Tibial nerve (tissue), 4 donors: ENCODE measurements around the gene MS4A18. TPM values are rescaled to one million over a fixed set of nuclear protein-coding genes. Genes with fewer than 3 reads are reported as not detected.

Experiments used
- DNase-seq, 2 donors: peaks; one replicate each; pipeline ENCODE4 v3.0.0-alpha.2; 2019; ENCODE audit warnings: low spot score in 2 of 2
- H3K27ac ChIP-seq, 4 donors: fragments of 200-600 bp; sonication (generic) in 3 of 4; one replicate each; pipeline ENCODE4 v1.5.1; 2017 to 2019; ENCODE audit warnings: mild to moderate bottlenecking in 1 of 4
- H3K27me3 ChIP-seq, 2 donors: fragments of 200-600 bp; sonication (generic) in 1 of 2; one replicate each; pipeline versions ENCODE4 v1.5.1 to v1.6.0; 2017 to 2019
- H3K36me3 ChIP-seq, 3 donors: fragments of 200-600 bp; sonication (generic); one replicate each; pipeline ENCODE4 v1.5.1; 2018 to 2019
- H3K4me1 ChIP-seq, 4 donors: fragments of 200-600 bp; sonication (generic) in 3 of 4; one replicate each; pipeline ENCODE4 v1.5.1; 2017 to 2019
- H3K4me3 ChIP-seq, 4 donors: fragments of 200-600 bp; sonication (generic) in 3 of 4; one replicate each; pipeline ENCODE4 v1.5.1; 2017 to 2019; ENCODE audit warnings: mild to moderate bottlenecking in 1 of 4, moderate library complexity in 1 of 4
- H3K9me3 ChIP-seq, 4 donors: fragments of 200-600 bp; sonication (generic) in 3 of 4; one replicate each; pipeline ENCODE4 v1.5.1; 2017 to 2019
- EP300 ChIP-seq, 2 donors: sonication (generic); formaldehyde crosslinking; IDR thresholded peaks; one replicate each; pipeline ENCODE4 v1.6.1; 2017; ENCODE audit warnings: antibody characterized with exemption in 2 of 2, mild to moderate bottlenecking in 1 of 2
- POLR2A ChIP-seq, 2 donors: fragments of 450-650 bp; IDR thresholded peaks; one replicate each; pipeline ENCODE4 v1.6.1; 2017; ENCODE audit warnings: antibody characterized with exemption in 2 of 2, mild to moderate bottlenecking in 2 of 2, moderate library complexity in 2 of 2
- WGBS, 2 donors: methylation state at CpG; one replicate each; pipeline ENCODE4 v1.1.5; 2018; 5-methylcytosine and 5-hydroxymethylcytosine counted together
- total RNA-seq, 4 donors: library from RNA; depleted of rRNA; stranded (reverse); fragments of >200 nt; gene quantifications; one replicate each; pipeline ENCODE4 v1.1.0, GENCODE V29; 2016
- TF ChIP-seq, protein P1 (sequence below), 5 experiments: fragments of 200-600 bp in 3 of 5; fragments of 450-650 bp in 2 of 5; sonication (generic) in 3 of 5; IDR thresholded peaks; one replicate each; pipeline ENCODE4 v1.5.1; 2016 to 2019; ENCODE audit warnings: antibody characterized with exemption in 5 of 5, mild to moderate bottlenecking in 3 of 5, moderate library complexity in 2 of 5

The MS4A18 gene
- total RNA-seq, 4 donors from 2014 or later, result not detected

DNA sequence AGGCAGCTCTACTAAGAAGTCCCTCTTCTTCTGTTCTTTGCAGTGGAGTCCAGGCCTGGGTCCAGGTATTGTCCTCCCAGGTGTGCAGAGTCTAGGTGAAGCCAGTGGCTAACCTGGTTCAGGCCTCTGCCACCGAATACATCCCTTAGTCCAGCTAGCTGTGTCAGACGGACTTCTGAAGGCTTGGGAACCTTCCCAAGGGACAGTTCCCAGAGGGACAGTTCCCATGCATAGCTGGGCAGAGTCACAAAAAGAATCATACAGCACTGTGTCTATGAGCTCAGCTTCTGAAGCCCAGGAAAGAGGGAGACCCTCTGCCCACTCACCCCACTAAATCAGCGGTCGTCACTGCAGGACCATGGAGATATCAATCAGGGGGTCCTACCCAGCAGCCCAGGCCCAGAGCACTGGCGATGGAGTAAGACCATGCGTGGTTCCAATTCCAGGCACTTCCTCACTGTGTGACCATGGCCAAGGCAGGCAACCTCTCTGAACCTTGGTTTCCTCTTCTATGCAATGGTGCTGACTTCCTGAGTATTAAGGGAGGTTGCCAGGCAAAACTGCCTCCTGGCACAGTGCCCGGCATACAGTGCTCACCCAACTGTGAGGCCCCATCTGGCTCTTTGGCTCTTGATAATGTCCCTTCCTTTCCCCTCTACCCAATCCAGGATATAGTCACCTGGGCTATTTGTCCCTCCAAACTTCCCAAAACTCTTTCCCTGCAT, 64.0 kb downstream of the MS4A18 start:
- TF ChIP-seq POLR2A (IDR thresholded peaks at IDR 0.05) (no peak), EP300 (IDR thresholded peaks at IDR 0.05) (no peak)
- TF ChIP-seq, protein P1, sequence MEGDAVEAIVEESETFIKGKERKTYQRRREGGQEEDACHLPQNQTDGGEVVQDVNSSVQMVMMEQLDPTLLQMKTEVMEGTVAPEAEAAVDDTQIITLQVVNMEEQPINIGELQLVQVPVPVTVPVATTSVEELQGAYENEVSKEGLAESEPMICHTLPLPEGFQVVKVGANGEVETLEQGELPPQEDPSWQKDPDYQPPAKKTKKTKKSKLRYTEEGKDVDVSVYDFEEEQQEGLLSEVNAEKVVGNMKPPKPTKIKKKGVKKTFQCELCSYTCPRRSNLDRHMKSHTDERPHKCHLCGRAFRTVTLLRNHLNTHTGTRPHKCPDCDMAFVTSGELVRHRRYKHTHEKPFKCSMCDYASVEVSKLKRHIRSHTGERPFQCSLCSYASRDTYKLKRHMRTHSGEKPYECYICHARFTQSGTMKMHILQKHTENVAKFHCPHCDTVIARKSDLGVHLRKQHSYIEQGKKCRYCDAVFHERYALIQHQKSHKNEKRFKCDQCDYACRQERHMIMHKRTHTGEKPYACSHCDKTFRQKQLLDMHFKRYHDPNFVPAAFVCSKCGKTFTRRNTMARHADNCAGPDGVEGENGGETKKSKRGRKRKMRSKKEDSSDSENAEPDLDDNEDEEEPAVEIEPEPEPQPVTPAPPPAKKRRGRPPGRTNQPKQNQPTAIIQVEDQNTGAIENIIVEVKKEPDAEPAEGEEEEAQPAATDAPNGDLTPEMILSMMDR (IDR thresholded peaks at IDR 0.05), result no peak
- Histone ChIP-seq H3K4me3 (no peak overlapping the region), H3K9me3 (no peaks in the 10 kb centered on the region), H3K4me1 (peaks cover 0 to 26% (median 6%) of the 10 kb centered on the region in 4 donors), H3K27ac (no peak overlapping the region), H3K27me3 (no peaks in the 10 kb centered on the region), H3K36me3 (no peaks in the 10 kb centered on the region)
- WGBS, 2 donors, result 71 to 83% methylated on average over 7 of the region's 7 CpGs
- no peak for DNase-seq

- Histone ChIP-seq H3K9me3 (no peaks in the 10 kb centered on the region), H3K27ac (no peak overlapping the region), H3K36me3 (no peaks in the 10 kb centered on the region), H3K4me1 (peaks cover 0 to 16% (median 4%) of the 10 kb centered on the region in 4 donors), H3K4me3 (no peak overlapping the region), H3K27me3 (no peaks in the 10 kb centered on the region)
- 97 to 100% methylated on average over 3 of the region's 3 CpGs for WGBS, 2 donors
- DNase-seq, result no peak
- TF ChIP-seq, protein P1 (IDR thresholded peaks at IDR 0.05), result no peak
- TF ChIP-seq POLR2A (IDR thresholded peaks at IDR 0.05) (no peak), EP300 (IDR thresholded peaks at IDR 0.05) (no peak)
Observed at GRCh38 chr11:60790726-60791125, 66.2 kb downstream of the MS4A18 start.

GRCh38 chr11:60791153-60791933, 66.8 kb downstream of the MS4A18 start:
- Histone ChIP-seq H3K4me1 (peaks cover 0 to 14% (median 3%) of the 10 kb centered on the region in 4 donors), H3K27ac (no peak overlapping the region), H3K9me3 (no peaks in the 10 kb centered on the region), H3K4me3 (no peak overlapping the region), H3K36me3 (no peaks in the 10 kb centered on the region), H3K27me3 (no peaks in the 10 kb centered on the region)
- DNase-seq, result no peak
- 89 to 95% methylated on average over 4 of the region's 4 CpGs for WGBS, 2 donors
- TF ChIP-seq EP300 (IDR thresholded peaks at IDR 0.05) (no peak), POLR2A (IDR thresholded peaks at IDR 0.05) (no peak)
- TF ChIP-seq, protein P1 (IDR thresholded peaks at IDR 0.05), result no peak

- TF ChIP-seq EP300 (IDR thresholded peaks at IDR 0.05) (no peak), POLR2A (IDR thresholded peaks at IDR 0.05) (no peak)
- TF ChIP-seq, protein P1 (IDR thresholded peaks at IDR 0.05), result no peak
- 88 to 89% methylated on average over 3 of the region's 3 CpGs for WGBS, 2 donors
- Histone ChIP-seq H3K36me3 (no peaks in the 10 kb centered on the region), H3K27ac (no peak overlapping the region), H3K4me1 (peaks cover 0 to 2% (median 0%) of the 10 kb centered on the region in 4 donors), H3K9me3 (no peaks in the 10 kb centered on the region), H3K4me3 (no peak overlapping the region), H3K27me3 (no peaks in the 10 kb centered on the region)
- DNase-seq, result no peak
Observed at GRCh38 chr11:60792521-60792920, 68.0 kb downstream of the MS4A18 start.

Other genes with a start within 250 kb of the MS4A18 start
- not detected for gene MS4A12, start 231.9 kb upstream of the MS4A18 start, total RNA-seq
- not detected for gene MS4A13, start 209.3 kb upstream of the MS4A18 start, total RNA-seq
- not detected for gene MS4A8, start 25.1 kb upstream of the MS4A18 start, total RNA-seq
- gene MS4A15, start 32.1 kb downstream of the MS4A18 start, total RNA-seq, result not detected
- gene MS4A10, start 60.6 kb downstream of the MS4A18 start, total RNA-seq, result not detected
- gene CCDC86, start 117.4 kb downstream of the MS4A18 start, total RNA-seq, result 10 to 100 TPM; 15.9 to 41.1 (median 27.3) TPM
- gene PTGDR2, start 131.2 kb downstream of the MS4A18 start, total RNA-seq, result 1 to 10 TPM in 1 of 4 donors, under 1 TPM in 3; 0.20 to 2.4 (median 0.46) TPM
- gene ZP1, start 142.8 kb downstream of the MS4A18 start, total RNA-seq, result not detected
- gene PRPF19, start 181.9 kb downstream of the MS4A18 start, total RNA-seq, result 10 to 100 TPM; 49.6 to 92.0 (median 55.5) TPM
- gene TMEM109, start 189.4 kb downstream of the MS4A18 start, total RNA-seq, result 100 to 1,000 TPM; 173 to 300 (median 197) TPM
- 10 to 100 TPM; 15.9 to 41.9 (median 26.6) TPM for gene TMEM132A, start 199.7 kb downstream of the MS4A18 start, total RNA-seq
- gene SLC15A3, start 227.5 kb downstream of the MS4A18 start, total RNA-seq, result 10 to 100 TPM; 32.2 to 94.4 (median 64.8) TPM
- gene CD6, start 247.0 kb downstream of the MS4A18 start, total RNA-seq, result 1 to 10 TPM in 2 of 4 donors, under 1 TPM in 1, not detected in 1; 0.59 to 3.6 (median 2.7) TPM